Esophagus squamous epithelium (tissue), 5 donors: ENCODE results near the gene PDCD6IP. TPM values are rescaled to one million over a fixed set of nuclear protein-coding genes. Genes with fewer than 3 reads are reported as not detected.
A peak's percentile ranks its signal among the peaks of the same experiment; 100 is the strongest.

ENCODE experiments used
- DNase-seq: peaks from one replicate; lab custom pipeline; 2025; lab: John Stamatoyannopoulos, UW
- H3K27ac ChIP-seq, 4 donors: fragments of 200-600 bp; sonication (generic); one replicate each; pipeline ENCODE4 v1.5.1; 2016 to 2019; ENCODE audit warnings: mild to moderate bottlenecking in 1 of 4
- H3K27me3 ChIP-seq, 4 donors: fragments of 200-600 bp; sonication (generic); 1 replicate in 3 of 4; 2 replicates in 1 of 4; pipeline versions ENCODE4 v1.5.1 to v1.6.0; 2017 to 2021; ENCODE audit warnings: antibody characterized with exemption in 1 of 4
- H3K36me3 ChIP-seq, 3 donors: fragments of 200-600 bp; sonication (generic); one replicate each; pipeline ENCODE4 v1.5.1; 2016 to 2019
- H3K4me1 ChIP-seq, 3 donors: fragments of 200-600 bp; sonication (generic); one replicate each; pipeline ENCODE4 v1.5.1; 2017 to 2019
- H3K4me3 ChIP-seq, 4 donors: fragments of 200-600 bp; sonication (generic); 1 replicate in 3 of 4; 2 replicates in 1 of 4; pipeline ENCODE4 v1.5.1; 2016 to 2019; ENCODE audit warnings: mild to moderate bottlenecking in 2 of 4, moderate library complexity in 1 of 4
- H3K9me3 ChIP-seq, 3 donors: fragments of 200-600 bp; sonication (generic); one replicate each; pipeline ENCODE4 v1.5.1; 2016 to 2019
- CTCF ChIP-seq, 6 experiments: fragments of 450-650 bp in 4 of 6; fragments of 200-600 bp in 2 of 6; sonication (generic) in 2 of 6; IDR thresholded peaks; one replicate each; pipeline ENCODE4 v1.5.1; 2016 to 2019; ENCODE audit warnings: antibody characterized with exemption in 6 of 6, mild to moderate bottlenecking in 4 of 6, moderate library complexity in 4 of 6
- POLR2A ChIP-seq, 4 donors: fragments of 450-650 bp; IDR thresholded peaks; one replicate each; pipeline ENCODE4 v1.6.1; 2017; ENCODE audit warnings: antibody characterized with exemption in 4 of 4, mild to moderate bottlenecking in 4 of 4, moderate library complexity in 3 of 4
- WGBS, 2 donors: methylation state at CpG; one replicate each; pipeline ENCODE4 v1.1.5; 2018; 5-methylcytosine and 5-hydroxymethylcytosine counted together
- intact Hi-C: fragments of 100-400 bp; cut with DNase I; formaldehyde crosslinking; loops from one replicate; pipeline ENCODE4 v1.15.0; 2022
- total RNA-seq, 4 donors: library from RNA; depleted of rRNA; stranded (reverse); fragments of >200 nt; gene quantifications; one replicate each; pipeline ENCODE4 v1.1.0, GENCODE V29; 2016
- donor health status: DM: yes; HTN: yes; CAD: no.

The PDCD6IP gene
- total RNA-seq, 4 donors from 2014 or later, result 95.1 to 317 (median 189) TPM

GRCh38 chr3:33914731-33915379 lies 116.4 kb downstream of the PDCD6IP start:
- WGBS, 2 donors, result 76 to 77% methylated on average over 11 of the region's 12 CpGs
- intact Hi-C loops, result no loop called here
- H3K36me3 ChIP-seq, result no peaks in the 10 kb centered on the region
- H3K27ac ChIP-seq, result no peak overlapping the region
- no peak overlapping the region for H3K4me3 ChIP-seq
- no peak for DNase-seq
- H3K4me1 ChIP-seq, result peaks cover 0 to 7% (median 0%) of the 10 kb centered on the region in 3 donors
- TF ChIP-seq CTCF (IDR thresholded peaks at IDR 0.05) (no peak), POLR2A (IDR thresholded peaks at IDR 0.05) (no peak)
- peaks cover 0 to 5% (median 0%) of the 10 kb centered on the region in 4 donors for H3K27me3 ChIP-seq
- H3K9me3 ChIP-seq, result no peaks in the 10 kb centered on the region

GRCh38 chr3:33915796-33916546 lies 117.5 kb downstream of the PDCD6IP start:
- intact Hi-C loops, result no loop called here
- Histone ChIP-seq H3K27me3 (peaks cover 0 to 5% (median 0%) of the 10 kb centered on the region in 4 donors), H3K36me3 (no peaks in the 10 kb centered on the region), H3K4me1 (peaks cover 0 to 7% (median 0%) of the 10 kb centered on the region in 3 donors), H3K27ac (no peak overlapping the region), H3K4me3 (no peak overlapping the region), H3K9me3 (no peaks in the 10 kb centered on the region)
- WGBS, 2 donors, result 31 to 33% methylated on average over 9 of the region's 9 CpGs
- DNase-seq, result no peak
- peak in 1 of 6 experiments; percentile 31 for TF ChIP-seq CTCF (IDR thresholded peaks at IDR 0.05)
- TF ChIP-seq POLR2A (IDR thresholded peaks at IDR 0.05), result no peak

- DNase-seq, result no peak
- TF ChIP-seq POLR2A (IDR thresholded peaks at IDR 0.05), result no peak
- no peak for TF ChIP-seq CTCF (IDR thresholded peaks at IDR 0.05)
Observed at GRCh38 chr3:33918126-33918756, 119.8 kb downstream of the PDCD6IP start.

More at GRCh38 chr3:33918126-33918756, 119.8 kb downstream of the PDCD6IP start:
- Histone ChIP-seq H3K4me1 (peaks cover 0 to 7% (median 0%) of the 10 kb centered on the region in 3 donors), H3K36me3 (no peaks in the 10 kb centered on the region), H3K27ac (no peak overlapping the region), H3K9me3 (no peaks in the 10 kb centered on the region), H3K4me3 (no peak overlapping the region), H3K27me3 (peaks cover 0 to 5% (median 0%) of the 10 kb centered on the region in 4 donors)
- intact Hi-C loops, result no loop called here
- 65 to 78% methylated on average over 3 to 4 of the region's 4 CpGs for WGBS, 2 donors

Other genes with a start within 250 kb of the PDCD6IP start
- gene CLASP2, start 80.4 kb upstream of the PDCD6IP start, total RNA-seq, result 10 to 100 TPM; 16.7 to 49.4 (median 32.1) TPM